ENCODE results near the gene HEATR9. TPM values are rescaled to one million over a fixed set of nuclear protein-coding genes. Genes with fewer than 3 reads are reported as not detected.

HEATR9 gene
- total RNA-seq, 1 experiment from 2014 or later, result not detected

DNA sequence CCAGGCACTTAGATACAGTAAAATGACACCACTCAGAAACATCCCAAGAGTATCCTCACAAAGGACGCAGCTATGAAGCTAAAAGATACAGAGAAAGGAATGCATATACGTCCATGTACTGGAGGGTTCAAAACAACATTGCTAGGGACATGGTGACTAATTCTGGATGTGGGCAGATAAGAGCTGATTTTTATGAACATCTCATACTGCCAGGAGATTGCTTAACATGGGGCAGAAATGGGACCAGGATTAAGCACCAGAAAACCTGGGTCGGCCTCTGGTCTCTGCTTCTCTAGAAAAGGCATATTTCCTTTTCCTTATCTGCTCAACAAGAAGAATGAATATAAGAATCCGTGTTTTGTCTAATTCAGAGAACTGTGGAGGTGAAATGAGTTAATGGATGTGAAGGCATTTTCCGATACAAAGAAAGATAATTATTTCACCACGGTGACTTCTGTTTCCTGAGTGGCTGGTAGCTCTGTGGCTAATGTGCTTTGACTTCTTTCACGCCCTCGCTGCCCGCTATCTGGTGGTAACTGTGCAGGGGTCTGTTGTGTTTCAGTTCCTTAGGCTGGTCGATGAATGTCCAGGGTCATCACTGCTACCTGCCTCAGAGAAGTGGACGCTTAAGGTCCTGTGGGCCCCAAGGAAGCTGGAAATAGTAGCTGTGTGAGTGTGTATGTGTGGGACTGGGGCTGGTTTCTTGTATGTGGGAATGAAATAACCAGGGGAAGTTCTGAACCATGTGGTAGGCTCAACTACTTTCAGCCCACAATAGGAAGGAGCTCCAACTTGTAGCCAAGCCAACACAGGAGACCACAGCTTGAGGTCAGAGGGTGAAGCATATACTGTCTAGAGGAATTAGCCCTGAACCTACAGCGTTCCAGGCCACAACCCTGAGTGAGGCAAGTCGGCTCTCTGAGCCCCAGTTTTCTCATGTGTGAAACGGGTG, 27.2 kb upstream of the HEATR9 start (continued):
- TF ChIP-seq, protein P1, sequence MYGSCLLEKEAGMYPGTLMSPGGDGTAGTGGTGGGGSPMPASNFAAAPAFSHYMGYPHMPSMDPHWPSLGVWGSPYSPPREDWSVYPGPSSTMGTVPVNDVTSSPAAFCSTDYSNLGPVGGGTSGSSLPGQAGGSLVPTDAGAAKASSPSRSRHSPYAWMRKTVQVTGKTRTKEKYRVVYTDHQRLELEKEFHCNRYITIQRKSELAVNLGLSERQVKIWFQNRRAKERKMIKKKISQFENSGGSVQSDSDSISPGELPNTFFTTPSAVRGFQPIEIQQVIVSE (CRISPR knock-in tag; IDR thresholded peaks at IDR 0.05; ENCODE audit: borderline replicate concordance), result no peak
- TF ChIP-seq RELA (CRISPR knock-in tag; IDR thresholded peaks at IDR 0.05; ENCODE audit: borderline replicate concordance), result no peak
- no peak for TF ChIP-seq TCF7 (CRISPR knock-in tag; IDR thresholded peaks at IDR 0.05; ENCODE audit: low read depth)
- no peak for TF ChIP-seq HMGXB4 (CRISPR knock-in tag; IDR thresholded peaks at IDR 0.05)
- no peak for TF ChIP-seq FOXP4 (CRISPR knock-in tag; IDR thresholded peaks at IDR 0.05)
- TF ChIP-seq CREM (CRISPR knock-in tag; IDR thresholded peaks at IDR 0.05), result no peak
- no peak for TF ChIP-seq GRHL2 (CRISPR knock-in tag; IDR thresholded peaks at IDR 0.05; ENCODE audit: insufficient replicate concordance, severe bottlenecking)

DNA sequence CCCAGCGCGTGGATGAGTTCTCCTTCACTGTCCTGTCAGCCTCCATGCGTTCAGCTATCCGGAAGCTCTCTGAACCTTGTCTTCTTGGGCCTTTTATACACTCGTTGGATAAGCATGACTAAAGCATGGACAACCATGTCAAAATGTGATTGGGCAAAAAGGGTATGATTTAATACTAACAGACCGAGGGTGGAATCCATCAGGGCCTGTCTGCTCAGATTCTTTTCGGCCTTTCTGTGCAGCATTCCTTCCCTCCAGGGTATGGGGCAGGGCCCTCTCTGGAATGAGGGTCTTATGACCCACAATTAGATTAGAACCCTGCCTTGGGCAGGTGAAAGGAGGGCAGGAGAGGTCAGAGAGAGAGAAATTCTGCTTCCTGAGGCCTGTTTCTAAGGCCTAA, 25.5 kb upstream of the HEATR9 start:
- no peaks in the 10 kb centered on the region for H3K27me3 Mint-ChIP-seq (ENCODE audit: low read depth)
- TF ChIP-seq ZNF532 (CRISPR knock-in tag; IDR thresholded peaks at IDR 0.05; ENCODE audit: borderline replicate concordance), result no peak
- TF ChIP-seq MYBL2 (CRISPR knock-in tag; IDR thresholded peaks at IDR 0.05), result no peak
- TF ChIP-seq GTF2I (CRISPR knock-in tag; conservative IDR thresholded peaks at IDR 0.05), result no peak
- TF ChIP-seq TEAD4 (CRISPR knock-in tag; IDR thresholded peaks at IDR 0.05), result no peak
- no peak for TF ChIP-seq E2F4 (CRISPR knock-in tag; IDR thresholded peaks at IDR 0.05; ENCODE audit: borderline replicate concordance, low read depth)
- no peak for TF ChIP-seq ZNF317 (CRISPR knock-in tag; IDR thresholded peaks at IDR 0.05; ENCODE audit: borderline replicate concordance, low read depth)
- TF ChIP-seq ZNF425 (CRISPR knock-in tag; conservative IDR thresholded peaks at IDR 0.05), result no peak
- TF ChIP-seq ATF2 (CRISPR knock-in tag; IDR thresholded peaks at IDR 0.05; ENCODE audit: borderline replicate concordance, low read depth), result no peak
- TF ChIP-seq ZNF423 (CRISPR knock-in tag; IDR thresholded peaks at IDR 0.05), result no peak
- TF ChIP-seq FOXP1 (CRISPR knock-in tag; IDR thresholded peaks at IDR 0.05; ENCODE audit: borderline replicate concordance), result no peak
- no peak for TF ChIP-seq JUN (CRISPR knock-in tag; IDR thresholded peaks at IDR 0.05)
- no peak for TF ChIP-seq USF1 (CRISPR knock-in tag; IDR thresholded peaks at IDR 0.05)
- no peak overlapping the region for H3K4me3 Mint-ChIP-seq
- ChIA-PET POLR2A (no interaction called here), CTCF (interaction anchor here (1.0 kb wide), 1 partner anchor 82 kb away, joined by 3 read pairs; no protein-coding TSS in a partner anchor)
- ATAC-seq (no peak), DNase-seq (ENCODE audit: low spot score) (no peak)
- H3K9me3 Mint-ChIP-seq, result no peaks in the 10 kb centered on the region
- H3K36me3 Mint-ChIP-seq, result no peaks in the 10 kb centered on the region
- peaks cover 22% of the 10 kb centered on the region for H3K4me1 Mint-ChIP-seq
- H3K27ac Mint-ChIP-seq, result no peak overlapping the region

All from WTC11 (cell line).